ENCODE data around the gene DDIT4. TPM values are rescaled to one million over a fixed set of nuclear protein-coding genes. Genes with fewer than 3 reads are reported as not detected.

Gene DDIT4
- total and polyA plus RNA-seq, 9 of the 15 experiments (the other 6 are each of a cell fraction or from before 2014, with no cell fraction given), result 8.2 to 675 (median 159) TPM

DNA sequence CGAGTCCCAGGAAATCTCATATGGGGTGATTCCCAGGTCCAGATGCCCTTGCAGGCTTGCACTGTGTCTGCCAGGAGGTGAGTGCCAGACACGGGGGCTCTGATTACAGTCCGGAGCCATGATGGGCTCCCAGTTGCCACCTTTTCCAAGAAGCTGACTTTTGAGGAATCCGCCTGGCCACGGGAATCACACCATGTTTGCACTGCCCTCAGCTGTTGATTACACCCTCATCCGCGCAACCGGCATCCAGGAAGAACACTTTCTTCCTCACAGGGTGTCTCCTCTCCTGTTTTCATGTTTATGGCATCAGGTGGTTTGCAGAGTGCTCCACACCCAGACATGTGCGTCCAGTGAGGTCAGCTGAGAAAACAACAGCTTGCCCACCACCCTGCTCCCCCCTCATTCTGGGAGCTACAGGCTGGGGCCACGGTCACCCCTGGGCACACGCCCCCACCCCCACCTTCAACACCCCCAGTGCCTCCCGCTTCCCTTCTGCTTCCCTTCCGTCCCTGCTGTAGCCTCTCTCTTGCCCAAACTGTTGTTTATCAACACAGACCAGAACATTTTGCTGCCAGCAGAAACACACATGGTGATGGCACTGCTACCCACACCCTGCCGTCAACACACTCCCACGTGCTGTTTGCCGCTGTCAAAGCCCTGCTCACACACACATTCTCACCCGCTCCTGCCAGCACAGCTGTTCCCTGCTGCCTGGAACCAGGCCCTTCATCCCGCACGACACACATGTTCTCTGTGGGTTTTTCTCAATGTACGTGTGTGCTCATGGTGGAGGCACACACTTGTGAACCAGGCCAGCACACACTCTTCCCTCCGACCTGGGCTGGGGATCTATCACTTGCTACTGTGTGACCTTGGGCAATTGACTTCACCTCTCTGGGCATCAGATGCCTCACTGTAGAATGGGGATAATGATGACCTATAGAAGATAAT, 35.8 kb downstream of the DDIT4 start (continued):
- no peak for TF ChIP-seq BRCA1 (IDR thresholded peaks at IDR 0.05)
- 0 out of 2 replicates have a peak, but pooled peaks have one; percentile 56 for TF ChIP-seq BRCA1 (CRISPR knock-in tag; IDR thresholded peaks at IDR 0.05)
- TF ChIP-seq SMC3 (conservative IDR thresholded peaks at IDR 0.05; ENCODE audit: insufficient read depth, low read depth, low read length), result no peak
- TF ChIP-seq CUX1 (CRISPR knock-in tag; IDR thresholded peaks at IDR 0.05), result peak; percentile 85
- TF ChIP-seq, protein P1, sequence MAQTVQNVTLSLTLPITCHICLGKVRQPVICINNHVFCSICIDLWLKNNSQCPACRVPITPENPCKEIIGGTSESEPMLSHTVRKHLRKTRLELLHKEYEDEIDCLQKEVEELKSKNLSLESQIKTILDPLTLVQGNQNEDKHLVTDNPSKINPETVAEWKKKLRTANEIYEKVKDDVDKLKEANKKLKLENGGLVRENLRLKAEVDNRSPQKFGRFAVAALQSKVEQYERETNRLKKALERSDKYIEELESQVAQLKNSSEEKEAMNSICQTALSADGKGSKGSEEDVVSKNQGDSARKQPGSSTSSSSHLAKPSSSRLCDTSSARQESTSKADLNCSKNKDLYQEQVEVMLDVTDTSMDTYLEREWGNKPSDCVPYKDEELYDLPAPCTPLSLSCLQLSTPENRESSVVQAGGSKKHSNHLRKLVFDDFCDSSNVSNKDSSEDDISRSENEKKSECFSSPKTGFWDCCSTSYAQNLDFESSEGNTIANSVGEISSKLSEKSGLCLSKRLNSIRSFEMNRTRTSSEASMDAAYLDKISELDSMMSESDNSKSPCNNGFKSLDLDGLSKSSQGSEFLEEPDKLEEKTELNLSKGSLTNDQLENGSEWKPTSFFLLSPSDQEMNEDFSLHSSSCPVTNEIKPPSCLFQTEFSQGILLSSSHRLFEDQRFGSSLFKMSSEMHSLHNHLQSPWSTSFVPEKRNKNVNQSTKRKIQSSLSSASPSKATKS (CRISPR knock-in tag; IDR thresholded peaks at IDR 0.05), result peak; percentile 36; the same call in 1 of the 2 replicates
- TF ChIP-seq, protein P2, sequence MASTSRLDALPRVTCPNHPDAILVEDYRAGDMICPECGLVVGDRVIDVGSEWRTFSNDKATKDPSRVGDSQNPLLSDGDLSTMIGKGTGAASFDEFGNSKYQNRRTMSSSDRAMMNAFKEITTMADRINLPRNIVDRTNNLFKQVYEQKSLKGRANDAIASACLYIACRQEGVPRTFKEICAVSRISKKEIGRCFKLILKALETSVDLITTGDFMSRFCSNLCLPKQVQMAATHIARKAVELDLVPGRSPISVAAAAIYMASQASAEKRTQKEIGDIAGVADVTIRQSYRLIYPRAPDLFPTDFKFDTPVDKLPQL (IDR thresholded peaks at IDR 0.05; ENCODE audit: extremely low read depth, insufficient read length), result no peak
- TF ChIP-seq THAP12 (CRISPR knock-in tag; IDR thresholded peaks at IDR 0.05), result no peak
- peak; percentile 51; the same call in 1 of the 2 replicates for TF ChIP-seq MAX (CRISPR knock-in tag; IDR thresholded peaks at IDR 0.05)
- TF ChIP-seq HMGN3 (IDR thresholded peaks at IDR 0.05; ENCODE audit: borderline replicate concordance, extremely low read depth, insufficient read length, low read depth, low read length), result no peak
- TF ChIP-seq BCL6 (CRISPR knock-in tag; IDR thresholded peaks at IDR 0.05), result no peak
- TF ChIP-seq, protein P3, sequence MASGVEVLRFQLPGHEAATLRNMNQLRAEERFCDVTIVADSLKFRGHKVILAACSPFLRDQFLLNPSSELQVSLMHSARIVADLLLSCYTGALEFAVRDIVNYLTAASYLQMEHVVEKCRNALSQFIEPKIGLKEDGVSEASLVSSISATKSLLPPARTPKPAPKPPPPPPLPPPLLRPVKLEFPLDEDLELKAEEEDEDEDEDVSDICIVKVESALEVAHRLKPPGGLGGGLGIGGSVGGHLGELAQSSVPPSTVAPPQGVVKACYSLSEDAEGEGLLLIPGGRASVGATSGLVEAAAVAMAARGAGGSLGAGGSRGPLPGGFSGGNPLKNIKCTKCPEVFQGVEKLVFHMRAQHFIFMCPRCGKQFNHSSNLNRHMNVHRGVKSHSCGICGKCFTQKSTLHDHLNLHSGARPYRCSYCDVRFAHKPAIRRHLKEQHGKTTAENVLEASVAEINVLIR (CRISPR knock-in tag; IDR thresholded peaks at IDR 0.05), result peak; percentile 65
